Hematopoietic multipotent progenitor cell treated with erythropoietin and hydrocortisone succinate and interleukin-3 and kit ligand, for 6 days (in vitro differentiated cells): ENCODE results near the gene CACNA1I.
A peak's percentile ranks its signal among the peaks of the same experiment; 100 is the strongest.

Source experiments
- DNase-seq: peaks from one replicate; pipeline ENCODE4 v3.0.0-alpha.2; 2015

Gene CACNA1I

GRCh38 chr22:39627865-39628562 is 57.5 kb downstream of the CACNA1I start:
- no peak for DNase-seq

DNA sequence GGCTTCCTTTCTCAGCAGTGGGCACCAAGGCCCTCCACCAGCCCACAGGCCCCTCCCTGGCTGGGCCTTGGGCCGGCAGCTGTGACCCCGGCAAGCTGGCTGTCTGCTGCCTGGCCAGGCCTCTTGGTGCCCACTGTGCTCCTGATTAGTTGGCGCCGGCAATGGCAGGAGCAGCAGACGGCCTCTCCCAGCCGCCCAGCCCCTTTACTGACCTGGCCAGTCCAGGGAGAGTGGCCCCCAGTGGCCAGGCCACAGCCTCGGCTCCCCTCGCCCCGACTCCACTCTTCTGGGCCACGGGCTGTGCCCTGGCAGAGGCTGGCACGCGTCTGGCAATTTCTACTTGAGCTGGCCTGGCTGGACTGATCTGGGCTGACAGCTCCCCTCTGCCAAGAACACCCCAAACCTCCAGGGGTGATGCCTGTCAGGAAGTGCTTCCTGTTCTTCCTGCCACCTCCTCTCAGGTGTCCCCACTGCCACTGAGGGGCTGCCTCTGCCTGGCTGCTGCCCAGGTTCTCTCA is 58.1 kb downstream of the CACNA1I start:
- no peak for DNase-seq

DNA sequence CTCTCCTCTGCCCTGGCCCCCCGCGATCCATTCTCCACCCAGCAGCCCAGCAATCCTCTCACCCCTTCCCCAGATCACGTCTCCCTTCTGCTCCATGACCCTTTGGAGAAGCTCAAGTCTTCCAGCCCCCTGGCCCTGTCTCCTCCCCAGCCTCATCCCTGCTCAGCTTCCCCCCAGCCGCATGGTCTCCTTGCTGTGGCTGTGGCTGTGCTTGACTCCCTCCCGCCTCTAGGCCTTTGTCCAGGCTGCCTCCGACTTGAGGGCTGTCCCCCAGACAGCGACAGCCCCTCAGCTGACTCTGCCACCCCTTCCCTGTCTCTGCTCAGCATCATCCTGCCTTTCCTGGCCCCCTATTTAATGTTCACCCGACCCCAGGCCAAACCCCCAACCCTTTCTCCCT is 59.3 kb downstream of the CACNA1I start:
- DNase-seq: no peak

GRCh38 chr22:39630721-39631120 is 60.2 kb downstream of the CACNA1I start:
- no peak for DNase-seq

DNA sequence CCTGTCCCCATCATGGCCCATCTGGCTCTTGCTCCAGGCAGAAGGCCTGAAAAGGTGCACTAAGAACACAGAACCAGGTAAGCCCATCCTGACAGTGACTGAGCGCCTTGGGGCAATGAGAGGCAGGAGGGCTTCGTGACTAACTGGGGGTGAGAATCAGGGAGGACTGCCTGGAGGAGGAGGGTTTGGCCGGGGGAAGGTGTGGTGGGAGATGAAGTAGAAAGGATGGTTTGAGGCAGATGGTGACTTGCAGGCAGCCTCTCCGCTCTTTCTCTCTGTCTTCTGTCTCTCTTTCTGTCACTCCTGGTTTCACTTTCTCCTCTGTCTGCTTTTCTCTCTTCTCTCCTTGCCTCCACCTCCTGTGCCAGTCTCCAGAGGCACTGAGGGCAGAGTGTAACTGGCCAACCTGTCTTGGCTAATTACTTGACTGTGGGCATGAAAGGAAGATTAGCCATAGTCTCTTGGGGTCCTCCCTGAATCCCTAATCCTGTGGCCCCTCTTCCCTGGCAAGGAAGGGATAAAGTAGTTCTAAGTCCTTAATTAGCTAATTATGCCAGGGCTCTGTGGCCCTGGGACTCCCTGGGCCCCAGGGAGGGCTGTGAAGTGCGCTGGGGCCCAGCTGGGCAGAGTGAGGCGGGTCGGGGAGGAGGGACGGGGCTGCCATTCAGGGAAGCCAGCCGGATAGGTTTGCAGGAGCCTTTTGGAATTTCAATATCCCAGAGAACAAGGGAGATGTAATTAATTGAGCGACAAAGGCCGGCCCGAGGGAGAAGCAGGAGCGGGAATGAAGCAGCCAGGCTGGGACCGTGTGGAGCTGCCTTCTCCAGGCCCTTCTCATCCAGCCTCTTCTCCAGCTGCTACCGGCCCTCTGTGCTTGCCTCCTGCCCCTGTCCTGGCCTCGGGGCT is 61.1 kb downstream of the CACNA1I start:
- DNase-seq: no peak

DNA sequence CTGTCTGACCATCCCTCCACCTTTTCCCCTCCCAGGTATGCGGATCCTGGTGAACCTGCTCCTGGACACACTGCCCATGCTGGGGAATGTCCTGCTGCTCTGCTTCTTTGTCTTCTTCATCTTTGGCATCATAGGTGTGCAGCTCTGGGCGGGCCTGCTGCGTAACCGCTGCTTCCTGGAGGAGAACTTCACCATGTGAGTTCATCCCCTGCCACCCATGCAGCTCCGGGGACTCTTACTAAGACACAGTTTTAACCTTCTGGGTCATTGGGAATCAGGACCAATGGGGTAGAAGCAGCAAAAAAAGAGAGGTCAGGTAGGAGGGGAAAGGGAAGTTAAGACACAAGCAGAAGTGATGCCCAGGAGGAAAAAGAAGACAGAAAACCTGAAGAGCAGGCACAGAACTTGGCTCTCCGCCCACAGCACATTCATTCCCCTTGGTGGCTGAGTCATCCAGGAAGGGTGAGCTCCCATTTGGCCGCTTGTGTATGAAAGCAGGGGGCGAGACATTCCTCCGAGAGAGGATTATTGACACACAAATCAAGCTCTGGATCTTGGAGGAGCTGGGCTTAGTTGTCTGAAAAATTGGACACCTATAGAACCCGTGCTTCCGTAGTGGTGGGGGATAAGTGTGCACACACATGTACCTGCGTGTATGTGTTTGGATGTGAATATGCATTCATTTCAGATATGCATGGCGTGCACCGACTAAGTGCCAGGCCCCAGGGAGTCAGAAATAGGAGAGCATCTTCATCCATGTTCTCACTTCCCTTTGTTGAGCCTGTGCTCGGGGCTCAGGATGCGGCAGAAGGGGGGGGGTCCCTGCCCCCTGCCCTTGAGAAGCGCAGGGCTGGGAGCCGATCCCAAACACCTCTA is 64.2 kb downstream of the CACNA1I start:
- peak; percentile 92 for DNase-seq

- DNase-seq: no peak
These were observed 65.2 kb downstream of the CACNA1I start for GRCh38 chr22:39635719-39636118.

DNA sequence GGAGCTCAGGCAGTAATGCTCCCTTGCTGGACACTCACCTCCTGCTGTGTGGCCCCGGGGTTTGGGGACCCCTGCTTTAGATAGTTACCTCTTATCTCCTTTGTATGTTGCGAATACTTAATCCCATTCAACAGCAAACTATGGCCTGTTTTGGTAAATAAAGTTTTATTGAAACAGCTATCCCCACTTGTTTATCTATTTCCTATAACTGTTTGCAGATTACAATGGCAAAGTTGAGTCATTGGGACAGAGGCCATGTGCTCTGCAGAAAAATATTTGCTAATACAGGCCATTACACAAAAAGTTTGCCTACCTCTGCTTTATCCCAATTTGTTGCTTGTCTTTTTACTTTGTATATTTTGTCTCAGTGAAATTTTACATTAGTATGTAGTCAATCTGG is 68.4 kb downstream of the CACNA1I start:
- DNase-seq: no peak

DNA sequence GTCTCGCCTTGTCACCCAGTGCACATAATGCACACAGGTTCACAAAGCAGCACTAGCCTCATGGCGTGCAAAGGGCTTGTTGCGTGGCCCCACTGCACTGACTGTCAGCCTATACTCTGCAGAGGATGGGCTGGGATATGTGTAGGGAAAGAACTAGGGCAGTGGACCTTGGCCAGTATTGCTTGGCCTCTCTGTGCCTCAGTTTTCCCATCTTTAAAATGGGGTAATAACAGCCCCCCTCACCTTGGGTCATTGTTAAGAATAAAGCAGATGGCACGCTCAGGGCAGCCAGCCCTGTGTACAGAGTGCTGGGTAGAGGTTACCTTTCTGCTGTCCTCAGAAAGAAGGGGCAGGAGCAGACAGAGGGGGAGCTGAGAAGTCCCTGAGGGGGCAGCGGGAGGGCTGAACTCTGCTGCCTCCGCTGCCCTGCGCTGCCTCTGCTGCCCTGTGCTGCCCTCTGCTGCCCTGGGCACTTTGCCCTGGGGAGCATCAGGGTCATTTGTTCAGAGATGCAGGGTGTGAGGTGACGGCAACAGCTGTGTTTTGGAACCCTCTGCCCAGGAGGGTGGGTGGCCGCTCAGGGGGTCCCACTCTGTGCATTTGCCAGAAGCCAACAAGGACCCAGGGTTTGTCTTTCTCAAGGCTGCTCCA is 71.2 kb downstream of the CACNA1I start:
- DNase-seq: no peak

- no peak for DNase-seq
These were observed 72.9 kb downstream of the CACNA1I start for GRCh38 chr22:39643311-39644083.

DNA sequence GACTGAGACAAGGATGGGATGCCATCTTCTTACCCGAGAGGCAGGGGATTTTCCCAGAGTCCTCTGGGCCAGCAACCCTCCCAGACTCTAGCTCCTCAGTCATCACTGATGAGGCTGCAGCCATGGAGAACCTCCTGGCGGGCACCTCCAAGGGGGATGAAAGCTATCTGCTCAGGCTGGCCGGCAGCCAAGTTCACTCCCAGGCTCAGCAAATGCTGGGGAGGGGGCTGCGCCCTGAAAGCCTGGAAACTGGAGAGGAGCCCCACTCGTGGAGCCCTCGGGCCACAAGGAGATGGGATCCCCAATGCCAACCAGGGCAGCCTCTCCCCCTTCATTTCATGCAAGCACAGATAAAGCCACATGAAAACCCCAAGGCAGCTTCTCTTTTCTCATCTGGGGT is 75.0 kb downstream of the CACNA1I start:
- no peak for DNase-seq

GRCh38 chr22:39646398-39647063 is 76.0 kb downstream of the CACNA1I start:
- DNase-seq: no peak

GRCh38 chr22:39647836-39648629 is 77.5 kb downstream of the CACNA1I start:
- no peak for DNase-seq

DNA sequence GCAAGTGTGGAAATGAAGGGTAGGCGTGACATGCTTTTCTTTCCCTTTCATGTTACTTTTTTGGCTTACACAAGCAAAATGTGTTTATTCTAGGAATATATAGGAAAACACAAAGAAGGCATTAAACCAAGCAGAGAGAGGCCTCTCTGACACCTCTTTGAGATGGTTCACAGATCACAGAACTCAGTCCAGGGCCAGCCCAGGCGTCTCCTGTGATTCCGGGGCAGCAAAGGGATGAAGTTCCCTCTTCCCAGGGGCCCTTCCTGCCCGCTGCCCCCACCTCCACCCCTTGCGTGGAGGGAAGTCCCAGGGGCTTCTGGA is 78.0 kb downstream of the CACNA1I start:
- DNase-seq: no peak

- no peak for DNase-seq
These were observed 79.0 kb downstream of the CACNA1I start for GRCh38 chr22:39649500-39650089.

DNA sequence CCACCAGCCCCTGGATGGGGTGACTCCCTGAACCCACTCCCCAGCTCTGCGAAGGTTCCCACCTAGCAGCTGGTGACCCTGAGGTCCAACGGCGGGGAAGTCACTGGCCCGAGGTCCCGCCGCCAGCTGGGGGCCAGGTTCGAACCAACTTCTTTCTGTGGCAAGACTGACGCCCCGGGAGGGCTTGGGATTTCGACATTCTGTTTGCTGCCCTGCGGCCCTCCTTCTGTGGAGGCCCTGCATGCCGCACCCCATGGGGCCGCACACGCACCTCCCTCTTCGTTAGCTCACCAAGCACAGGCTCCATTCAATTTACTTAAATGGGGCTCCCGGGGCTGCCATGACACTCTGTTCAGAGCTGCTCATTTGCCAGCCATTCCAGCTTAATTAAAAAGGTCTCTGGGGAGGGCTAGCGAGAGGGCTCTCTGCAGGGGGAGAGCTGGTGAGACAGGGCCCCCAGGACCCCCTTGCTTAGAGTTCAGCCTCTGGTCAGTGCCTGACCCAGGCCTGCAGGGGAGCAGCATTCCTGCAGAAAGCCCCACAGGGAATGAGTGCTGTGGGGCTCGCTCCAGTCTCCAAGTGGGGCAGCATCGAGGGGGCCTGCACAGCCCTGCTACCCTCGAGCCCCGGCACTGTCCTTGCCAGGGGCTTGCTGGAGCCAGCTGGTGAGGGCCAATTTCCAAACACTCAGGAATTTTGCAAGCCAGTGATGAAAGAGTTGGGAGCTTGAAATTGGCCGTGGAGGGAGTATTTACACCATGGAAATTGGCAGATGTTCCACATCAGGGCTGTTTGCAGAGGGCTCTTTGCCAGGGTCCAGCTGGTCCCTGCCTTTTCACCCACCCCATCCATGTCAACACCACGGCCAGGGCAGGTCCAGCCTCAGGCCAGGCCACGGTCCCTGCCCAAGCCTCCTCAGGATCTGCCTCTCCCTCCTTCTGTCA is 80.8 kb downstream of the CACNA1I start:
- DNase-seq: no peak

DNA sequence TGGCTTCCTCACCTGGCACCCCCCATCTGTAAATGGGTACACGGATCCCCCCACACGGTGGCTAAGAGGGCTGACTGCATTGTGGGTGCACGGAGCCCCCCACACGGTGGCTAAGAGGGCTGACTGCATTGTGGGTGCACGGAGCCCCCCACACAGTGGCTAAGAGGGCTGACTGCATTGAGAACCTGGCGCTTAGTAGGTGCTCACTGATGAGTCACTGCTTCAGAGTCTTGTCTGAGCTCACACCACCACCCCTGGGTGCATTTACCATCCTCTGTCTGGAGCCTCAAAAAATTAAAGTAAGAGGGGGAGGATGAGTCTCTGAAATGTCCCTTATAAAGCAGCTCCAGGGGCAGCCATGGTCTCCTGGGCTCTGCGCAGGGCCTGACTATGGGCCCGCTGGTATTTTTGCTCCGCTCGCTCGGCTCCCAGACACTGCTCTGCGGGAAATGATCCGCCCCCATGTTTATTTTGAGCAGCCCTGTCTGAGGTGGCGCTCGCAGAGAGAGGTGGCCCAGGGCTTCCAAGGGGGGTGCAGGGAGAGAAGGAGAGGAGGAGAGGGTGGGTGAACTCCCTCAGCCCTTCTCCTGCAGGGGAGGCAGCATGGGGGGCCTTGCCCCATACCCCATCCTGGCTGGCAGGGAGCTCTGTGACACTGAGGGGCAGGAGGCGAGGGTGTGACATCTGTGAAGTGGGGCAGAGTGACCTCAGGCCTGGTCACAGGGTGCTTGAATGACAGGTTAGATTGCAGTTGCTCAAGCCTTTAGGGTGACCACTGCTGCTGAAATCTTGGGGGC is 82.6 kb downstream of the CACNA1I start:
- DNase-seq: no peak

DNA sequence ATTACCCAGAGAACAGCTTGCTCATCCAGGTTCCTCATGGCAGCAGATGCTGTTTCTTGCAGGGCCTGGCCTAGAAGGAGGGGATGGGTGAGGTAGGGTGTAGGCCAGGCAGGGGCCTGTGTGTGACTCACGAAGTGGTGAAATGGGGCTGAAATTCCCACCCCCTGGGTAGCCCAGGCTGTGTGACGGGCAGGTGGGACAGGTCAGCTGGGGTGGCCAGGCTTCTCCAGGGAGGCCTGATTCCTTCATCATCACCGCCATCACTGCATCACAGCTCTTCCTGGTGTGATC is 83.2 kb downstream of the CACNA1I start:
- DNase-seq: no peak
